GM23338 (cell line): ENCODE measurements around the gene BTN2A1.

Experiments used
- CTCF ChIP-seq, 2 experiments: fragments of 200-600 bp in 1 of 2; sonication (generic) in 1 of 2; conservative IDR thresholded peaks; 2 replicates each; pipeline versions ENCODE4 v1.5.1 to v1.6.1; 2016 to 2017; ENCODE audit warnings: antibody characterized with exemption in 2 of 2, low read depth in 2 of 2, mild to moderate bottlenecking in 2 of 2, moderate library complexity in 1 of 2
- REST ChIP-seq: IDR thresholded peaks from one replicate; pipeline ENCODE4 v1.6.1; 2018; ENCODE audit warnings: antibody characterized with exemption; ENCODE audit not compliant: unreplicated experiment

GRCh38 chr6:26494117-26494516 lies 36.4 kb downstream of the BTN2A1 start:
- TF ChIP-seq CTCF (conservative IDR thresholded peaks at IDR 0.05; ENCODE audit: low read depth in 2 of 2) (no peak), REST (no peak)
